Erythroblast (primary cell): ENCODE measurements around the gene THSD4.

Source experiments
- GATA1 ChIP-seq: IDR thresholded peaks from 2 replicates; pipeline ENCODE4 v1.6.1; 2011; ENCODE audit warnings: low read depth, mild to moderate bottlenecking, control low read depth, low read length, moderate library complexity
- POLR2A ChIP-seq: IDR thresholded peaks from 2 replicates; pipeline ENCODE4 v1.6.1; 2011; ENCODE audit warnings: mild to moderate bottlenecking, low read length

DNA sequence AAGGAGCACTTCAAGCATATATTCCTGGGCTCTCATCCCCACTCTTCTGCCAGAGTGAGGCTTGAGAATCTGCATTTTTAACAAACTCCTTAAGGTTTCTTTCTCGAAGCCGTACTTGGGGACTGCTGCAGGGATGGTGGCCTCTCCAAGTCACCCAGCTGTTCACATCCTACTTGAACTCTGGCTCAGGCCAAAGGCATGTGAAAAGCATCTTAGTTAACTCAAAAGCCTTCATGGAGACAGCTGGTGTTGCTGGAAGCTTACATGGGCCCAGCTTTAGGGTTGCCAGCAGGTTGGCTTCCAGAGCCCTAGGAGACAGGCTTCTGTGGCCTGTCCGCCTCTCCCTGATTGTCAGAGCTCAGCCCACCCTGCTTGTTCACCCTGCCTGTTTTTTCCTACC, 139.2 kb downstream of the THSD4 start:
- no peak for TF ChIP-seq POLR2A
- TF ChIP-seq GATA1, result no peak
